Effector memory CD4-positive, alpha-beta T cell (primary cell): Measurements from ENCODE around the gene GHRL.

Experiments
- DNase-seq, 3 donors: peaks; one replicate each; pipeline ENCODE4 v3.0.0-alpha.2; 2020
- H3K27ac ChIP-seq: 2 replicates; pipeline ENCODE4 v1.7.0; 2013; ENCODE audit warnings: mild to moderate bottlenecking, low read length, moderate library complexity; ENCODE audit not compliant: insufficient read depth, poor library complexity, severe bottlenecking
- H3K27me3 ChIP-seq: replicated peaks from 2 replicates; pipeline ENCODE4 v1.7.0; 2013; ENCODE audit warnings: mild to moderate bottlenecking, low read length; ENCODE audit not compliant: insufficient read depth, control insufficient read depth, poor library complexity, severe bottlenecking
- H3K36me3 ChIP-seq: 2 replicates; pipeline ENCODE4 v1.7.0; 2013; ENCODE audit warnings: mild to moderate bottlenecking, low read length, moderate library complexity; ENCODE audit not compliant: control insufficient read depth, insufficient read depth
- H3K4me1 ChIP-seq: 2 replicates; pipeline ENCODE4 v1.7.0; 2013; ENCODE audit warnings: low read length, mild to moderate bottlenecking; ENCODE audit not compliant: control insufficient read depth, insufficient read depth, poor library complexity, severe bottlenecking
- H3K4me3 ChIP-seq: 2 replicates; pipeline ENCODE4 v1.7.0; 2013; ENCODE audit warnings: low read length, low read depth, mild to moderate bottlenecking; ENCODE audit not compliant: insufficient read depth, poor library complexity, severe bottlenecking
- H3K9me3 ChIP-seq: 2 replicates; pipeline ENCODE4 v1.7.0; 2013; ENCODE audit warnings: mild to moderate bottlenecking, low read length, moderate library complexity; ENCODE audit not compliant: control insufficient read depth
- total RNA-seq, 3 donors: gene quantifications; one replicate each; lab custom pipeline; 2026; lab: John Stamatoyannopoulos, UW

The GHRL gene, protein sequence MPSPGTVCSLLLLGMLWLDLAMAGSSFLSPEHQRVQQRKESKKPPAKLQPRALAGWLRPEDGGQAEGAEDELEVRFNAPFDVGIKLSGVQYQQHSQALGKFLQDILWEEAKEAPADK
- total RNA-seq = 0.35 to 0.44 (median 0.39) reads per million in 3 donors

DNA sequence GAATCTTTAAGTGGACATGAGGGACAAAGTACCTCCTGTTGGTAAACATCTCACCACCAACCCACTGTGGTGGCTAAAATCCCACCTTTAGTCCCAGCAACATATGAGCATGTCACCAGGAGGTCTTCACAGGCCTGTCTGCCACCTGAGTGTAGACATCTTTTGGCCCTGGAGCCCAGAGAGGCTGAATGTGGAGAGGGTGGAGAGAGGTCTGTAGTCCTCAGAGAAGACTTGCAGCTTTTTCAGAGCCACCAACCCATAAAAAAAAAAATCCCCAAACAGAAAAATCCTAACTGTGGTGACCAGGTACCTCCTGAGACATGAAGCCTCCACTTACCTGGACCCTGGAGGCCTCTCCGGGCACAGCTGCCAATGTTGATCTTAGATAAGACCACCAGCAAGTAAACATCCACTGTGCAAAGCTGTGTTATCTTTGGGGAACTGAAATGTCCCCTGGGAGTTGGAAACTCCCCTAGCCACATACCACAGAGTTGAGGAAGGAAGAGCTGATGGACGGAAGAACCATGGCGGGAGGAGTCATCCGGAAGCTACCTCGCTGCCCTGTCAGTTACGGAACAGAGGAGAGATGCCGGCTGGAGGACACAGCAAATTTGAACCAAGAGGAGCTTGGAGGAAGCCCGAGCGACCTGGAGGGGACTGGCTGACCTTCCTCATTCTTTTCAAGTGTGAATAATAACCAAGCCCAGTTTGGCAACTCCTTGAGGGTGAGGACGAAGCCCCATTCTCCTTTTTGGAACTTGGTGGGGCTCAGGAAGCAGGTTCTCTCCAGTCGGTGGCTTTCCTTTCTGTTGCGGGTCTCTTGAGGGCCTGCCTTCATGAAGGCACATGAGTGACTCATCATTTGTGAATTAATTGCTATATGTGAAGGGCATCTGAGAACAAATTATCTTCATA is at the start of gene GHRL:
Gene GHRL, minus strand, starts transcription at position 443 of the 915 bp plus-strand sequence. CDS start 2,767 bp downstream, outside the sequence.
- Histone ChIP-seq H3K36me3 (peaks cover 18% of the 10 kb centered on the region), H3K27me3 (no peaks in the 10 kb centered on the region), H3K27ac (no peak within 1 kb of the TSS), H3K4me3 (no peak within 1 kb of the TSS), H3K9me3 (no peaks in the 10 kb centered on the region), H3K4me1 (no peaks in the 10 kb centered on the region)
- DNase-seq = no peak

DNA sequence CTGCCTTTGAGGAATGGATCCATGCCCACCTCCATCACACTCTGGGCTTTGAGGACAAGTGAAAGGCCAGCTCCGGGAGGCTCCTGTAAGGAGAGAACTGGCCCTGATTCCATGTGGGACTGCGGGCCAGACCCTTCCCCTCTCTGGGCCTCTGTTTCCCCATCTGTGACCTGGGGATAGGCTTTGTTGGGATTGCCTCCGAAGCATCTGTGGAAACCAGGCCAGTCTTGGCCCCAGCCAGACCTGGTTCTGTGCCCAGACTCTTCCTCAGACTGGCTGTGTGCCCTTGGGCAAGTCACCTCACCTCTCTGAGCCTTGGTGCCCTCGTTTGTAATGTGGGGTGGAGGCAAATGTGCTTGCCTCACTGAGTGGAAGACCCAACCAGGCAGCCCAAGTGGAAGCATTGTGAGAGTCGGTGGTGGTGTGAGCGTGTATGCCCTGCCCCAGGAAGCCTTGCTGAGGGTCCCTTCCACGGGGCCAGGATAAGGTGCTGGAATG is 49.2 kb upstream of the GHRL start:
- DNase-seq = no peak
- no peaks in the 10 kb centered on the region for H3K9me3 ChIP-seq
- no peaks in the 10 kb centered on the region for H3K4me1 ChIP-seq
- H3K27ac ChIP-seq = no peak overlapping the region
- H3K4me3 ChIP-seq = no peak overlapping the region
- no peaks in the 10 kb centered on the region for H3K36me3 ChIP-seq
- no peaks in the 10 kb centered on the region for H3K27me3 ChIP-seq

DNA sequence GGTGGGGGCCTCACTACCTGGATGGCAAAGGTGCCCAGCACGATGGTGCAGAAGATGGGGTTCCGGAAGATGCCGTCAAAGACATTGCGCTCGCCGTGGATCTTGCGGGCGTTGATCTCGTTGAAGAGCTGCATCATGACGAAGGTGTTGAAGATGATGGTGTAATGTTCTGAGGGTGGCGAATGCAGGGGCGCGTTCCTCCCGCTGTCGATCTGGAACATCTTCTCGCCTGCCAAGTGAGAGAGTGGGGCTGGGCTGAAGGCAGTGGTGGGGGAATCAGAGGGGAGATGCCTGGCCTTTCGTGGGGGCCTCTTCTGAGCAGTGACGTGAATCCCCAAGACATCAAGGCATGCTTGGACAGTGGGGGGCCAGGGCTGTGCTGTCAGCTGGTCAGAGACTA is 47.7 kb upstream of the GHRL start:
- H3K27me3 ChIP-seq = no peaks in the 10 kb centered on the region
- H3K4me3 ChIP-seq = no peak overlapping the region
- H3K27ac ChIP-seq = no peak overlapping the region

DNA sequence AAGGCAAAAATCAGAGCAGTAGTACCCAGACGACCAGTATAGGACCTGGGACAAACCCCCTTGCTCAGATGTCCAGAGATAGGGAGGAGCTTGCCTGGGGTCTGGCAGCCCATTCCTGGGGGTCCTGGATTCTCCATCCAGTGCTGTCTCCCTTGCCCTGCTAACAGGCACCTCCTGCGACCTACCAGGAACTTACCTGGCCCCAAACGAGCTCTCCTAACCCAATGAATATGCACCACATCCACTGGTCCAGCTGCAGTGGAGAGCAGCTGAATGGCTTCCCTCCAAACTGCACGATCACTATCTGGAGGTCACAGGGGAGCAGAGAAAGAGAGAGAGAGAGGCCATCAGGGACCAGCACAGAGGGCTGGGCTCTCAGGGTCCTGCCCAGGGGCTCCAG is 47.3 kb upstream of the GHRL start:
- Histone ChIP-seq H3K9me3 (no peaks in the 10 kb centered on the region), H3K4me3 (no peak overlapping the region), H3K4me1 (no peaks in the 10 kb centered on the region), H3K27me3 (no peaks in the 10 kb centered on the region), H3K27ac (no peak overlapping the region), H3K36me3 (no peaks in the 10 kb centered on the region)
- DNase-seq = no peak

More for the DNA sequence above, 47.7 kb upstream of the GHRL start:
- Histone ChIP-seq H3K9me3 (no peaks in the 10 kb centered on the region), H3K4me1 (no peaks in the 10 kb centered on the region), H3K36me3 (no peaks in the 10 kb centered on the region)
- DNase-seq = no peak

DNA sequence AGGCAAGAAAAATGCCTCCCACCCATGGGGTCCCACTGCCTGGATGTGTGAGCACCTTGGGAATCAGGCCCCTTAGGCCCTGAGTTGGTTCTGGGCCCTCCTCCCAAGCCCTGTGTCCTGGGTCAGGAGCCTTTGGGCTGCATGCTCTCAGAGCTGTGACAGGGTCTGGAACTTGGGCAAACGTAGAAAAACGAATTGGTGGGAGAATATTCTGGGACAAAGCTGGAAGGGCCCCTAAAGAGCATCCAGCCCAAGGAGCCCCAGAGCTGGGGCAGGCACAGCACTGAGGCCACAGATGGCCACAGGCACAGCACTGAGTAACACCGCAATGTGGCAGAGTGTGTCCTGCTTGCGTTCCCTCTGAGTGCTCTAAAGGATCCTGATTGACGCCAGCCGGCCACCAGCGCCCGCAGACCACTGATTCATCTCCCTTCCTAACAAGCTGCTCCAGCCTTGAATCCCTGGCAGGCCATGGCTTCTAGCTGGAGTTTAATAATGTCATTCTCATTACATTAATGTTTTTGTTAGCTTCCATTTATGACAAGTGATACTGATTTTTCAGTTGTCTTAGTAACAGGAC is 46.7 kb upstream of the GHRL start:
- H3K27ac ChIP-seq = no peak overlapping the region
- no peaks in the 10 kb centered on the region for H3K4me1 ChIP-seq
- no peaks in the 10 kb centered on the region for H3K27me3 ChIP-seq
- no peaks in the 10 kb centered on the region for H3K9me3 ChIP-seq
- DNase-seq = no peak
- no peaks in the 10 kb centered on the region for H3K36me3 ChIP-seq
- no peak overlapping the region for H3K4me3 ChIP-seq

DNA sequence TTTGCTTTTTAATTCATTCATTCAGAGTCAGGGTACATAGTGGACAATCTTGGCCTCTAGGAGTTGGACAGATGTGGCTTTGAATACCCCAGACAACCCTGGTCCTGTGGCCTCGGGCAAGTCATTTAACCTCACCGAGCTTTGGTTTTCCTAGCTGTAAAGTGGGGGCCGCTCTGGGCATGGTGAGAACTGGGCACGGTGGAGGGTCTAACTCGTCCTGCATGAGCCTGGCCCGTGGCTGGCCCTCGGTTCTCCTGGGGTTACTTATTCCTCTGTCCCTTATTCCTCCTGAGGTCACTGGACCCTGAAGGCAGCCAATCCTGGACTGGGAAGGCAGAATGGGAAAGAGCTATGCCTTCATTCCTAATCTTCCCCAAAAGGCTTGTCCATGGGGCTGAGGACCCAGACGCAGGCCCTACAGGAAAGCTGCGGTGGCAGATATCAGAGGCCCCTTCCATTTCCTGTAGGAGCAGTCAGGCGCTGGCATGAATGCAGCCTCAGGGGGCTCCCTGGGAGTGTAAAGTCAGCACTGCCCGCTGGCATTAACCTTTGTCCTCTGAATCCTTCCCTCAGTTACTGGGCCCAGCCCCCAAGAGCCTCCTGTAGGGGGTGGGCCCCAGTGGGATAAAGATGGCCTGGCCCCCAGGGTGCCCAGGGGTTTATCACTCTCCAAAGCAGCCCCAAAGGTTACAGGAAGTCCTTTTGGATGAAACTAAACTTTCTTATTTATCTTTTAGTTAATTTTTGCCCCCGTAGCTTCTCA is 46.0 kb upstream of the GHRL start:
- Histone ChIP-seq H3K27ac (no peak overlapping the region), H3K27me3 (no peaks in the 10 kb centered on the region), H3K9me3 (no peaks in the 10 kb centered on the region), H3K4me3 (no peak overlapping the region), H3K4me1 (no peaks in the 10 kb centered on the region), H3K36me3 (no peaks in the 10 kb centered on the region)
- no peak for DNase-seq

DNA sequence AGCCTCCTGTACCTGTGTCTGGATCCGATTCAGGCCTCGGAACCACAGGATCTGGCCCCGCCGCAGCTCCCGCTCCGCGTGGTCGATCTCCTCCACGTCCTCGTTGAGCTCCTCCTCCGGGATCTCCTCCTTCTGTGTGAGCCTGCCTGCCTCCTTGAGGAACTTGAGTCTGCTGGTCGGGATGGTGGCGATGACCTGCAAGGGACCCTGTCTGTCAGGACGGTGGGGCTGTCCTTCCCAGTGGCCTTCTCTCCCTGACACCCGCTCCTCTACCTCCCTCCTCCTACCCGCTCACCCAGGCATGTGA is 45.4 kb upstream of the GHRL start:
- H3K27ac ChIP-seq = no peak overlapping the region
- no peaks in the 10 kb centered on the region for H3K27me3 ChIP-seq
- H3K4me1 ChIP-seq = no peaks in the 10 kb centered on the region
- H3K9me3 ChIP-seq = no peaks in the 10 kb centered on the region
- DNase-seq = no peak
- H3K4me3 ChIP-seq = no peak overlapping the region
- no peaks in the 10 kb centered on the region for H3K36me3 ChIP-seq

DNA sequence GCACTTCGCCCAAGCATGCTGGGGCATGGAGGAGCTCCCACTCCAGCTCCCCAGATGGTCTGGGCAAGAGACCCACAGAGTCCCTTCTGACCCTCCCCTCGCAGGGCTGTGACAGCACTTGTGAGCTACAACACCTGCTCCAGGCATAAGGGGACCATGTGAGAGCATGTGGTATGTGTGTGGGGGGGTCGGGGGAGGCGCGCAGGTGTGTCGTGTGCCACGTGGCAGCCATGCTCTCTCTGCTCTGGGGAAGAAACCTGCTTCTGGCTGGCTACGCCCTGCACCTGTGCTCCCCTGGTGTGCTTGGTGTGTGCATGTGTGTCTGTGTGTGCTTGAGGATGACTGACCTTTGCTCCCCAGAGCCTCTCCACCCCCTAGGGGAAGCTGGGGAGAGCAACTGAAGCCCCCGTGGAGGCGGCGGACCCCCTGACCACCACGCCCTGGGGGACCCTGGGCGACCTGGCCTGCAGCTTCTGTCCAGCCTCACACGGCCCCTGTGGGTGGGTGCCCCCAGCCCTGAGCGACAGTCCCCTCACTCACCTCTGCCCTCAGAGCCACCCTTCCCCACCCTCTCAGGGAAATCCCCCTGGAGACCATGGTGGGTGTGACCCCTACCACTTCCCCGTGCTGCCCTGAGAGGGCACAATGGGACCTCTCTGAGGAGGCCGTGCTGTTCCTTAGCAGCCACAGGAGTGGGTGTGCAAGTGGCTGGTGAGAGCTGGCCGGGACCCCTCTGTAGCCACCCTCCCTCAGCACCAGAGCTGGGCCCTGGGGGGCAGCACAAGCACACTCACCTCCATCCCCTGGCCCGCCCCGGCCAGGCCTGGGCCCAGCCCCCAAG is 44.8 kb upstream of the GHRL start:
- Histone ChIP-seq H3K9me3 (no peaks in the 10 kb centered on the region), H3K4me3 (no peak overlapping the region), H3K27me3 (no peaks in the 10 kb centered on the region), H3K36me3 (no peaks in the 10 kb centered on the region), H3K4me1 (no peaks in the 10 kb centered on the region), H3K27ac (no peak overlapping the region)
- DNase-seq = no peak

DNA sequence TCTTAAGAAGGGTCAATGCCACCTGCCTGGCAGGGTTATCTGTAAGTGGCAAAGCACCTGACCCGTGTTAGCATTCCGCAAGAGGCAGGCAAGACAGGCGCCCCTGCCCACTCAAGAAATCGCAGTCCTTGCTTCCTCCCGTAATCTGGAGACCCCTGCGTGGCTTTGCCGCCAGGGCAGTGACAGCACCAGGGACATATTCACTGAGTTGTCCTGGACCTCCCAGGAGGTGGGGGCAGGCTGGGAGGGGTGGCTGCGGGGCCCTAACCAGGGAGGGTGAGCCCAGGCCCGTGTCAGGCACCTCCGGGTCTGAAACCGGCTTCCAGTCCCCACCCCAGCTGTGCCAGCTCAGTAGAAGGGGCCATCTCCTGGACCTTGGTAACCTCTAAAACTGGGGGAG is 44.0 kb upstream of the GHRL start:
- H3K4me1 ChIP-seq = no peaks in the 10 kb centered on the region
- no peak overlapping the region for H3K4me3 ChIP-seq
- H3K36me3 ChIP-seq = no peaks in the 10 kb centered on the region
- no peaks in the 10 kb centered on the region for H3K9me3 ChIP-seq
- H3K27ac ChIP-seq = no peak overlapping the region
- DNase-seq = no peak
- H3K27me3 ChIP-seq = no peaks in the 10 kb centered on the region
